ENCODE measurements around the gene PLBD1. TPM values are rescaled to one million over a fixed set of nuclear protein-coding genes. Genes with fewer than 3 reads are reported as not detected.

The PLBD1 gene
- total RNA-seq, result 0.17 and 0.43 TPM in 2 replicates

GRCh38 chr12:14567351-14568162 is at the start of gene PLBD1:
Gene PLBD1 (minus strand): TSS chr12:14567883. CDS start chr12:14567696, 187 bp downstream.

Other genes starting within 250 kb of the PLBD1 start
- gene ATF7IP, start 202.2 kb downstream of the PLBD1 start, total RNA-seq, result 15.7 and 21.5 TPM in 2 replicates
- not detected in 2 replicates for gene GUCY2C, start 128.7 kb upstream of the PLBD1 start, total RNA-seq
- gene WBP11, start 235.6 kb upstream of the PLBD1 start, total RNA-seq, result 18.0 and 19.5 TPM in 2 replicates
- gene C12orf60, start 235.8 kb upstream of the PLBD1 start, total RNA-seq, result 1.2 and 1.3 TPM in 2 replicates
- gene SMCO3, start 246.3 kb upstream of the PLBD1 start, total RNA-seq, result 1.8 and 2.1 TPM in 2 replicates